IPS-18a (cell line): ENCODE measurements around the gene CCDC73.
"Not testable (repeated sequence)": the region's sequence is repeated elsewhere in the genome, so short reads cannot be mapped to it uniquely, and the experiment has no call there.

Experiments used
- H3K27ac ChIP-seq: one replicate; pipeline ENCODE4 v1.5.1; 2013; ENCODE audit warnings: low read length
- H3K27me3 ChIP-seq: one replicate; pipeline ENCODE4 v1.6.1; 2013; ENCODE audit warnings: mild to moderate bottlenecking, low read length; ENCODE audit not compliant: control insufficient read depth, insufficient read depth
- H3K36me3 ChIP-seq: one replicate; pipeline ENCODE4 v1.6.1; 2013; ENCODE audit warnings: low read depth, low read length; ENCODE audit not compliant: control insufficient read depth
- H3K4me1 ChIP-seq: one replicate; pipeline ENCODE4 v1.6.1; 2013; ENCODE audit warnings: low read depth, low read length; ENCODE audit not compliant: control insufficient read depth
- H3K4me3 ChIP-seq: one replicate; pipeline ENCODE4 v1.5.1; 2013; ENCODE audit warnings: low read length
- H3K9ac ChIP-seq: one replicate; pipeline ENCODE4 v1.6.1; 2013; ENCODE audit warnings: mild to moderate bottlenecking, low read length, moderate library complexity
- H3K9me3 ChIP-seq: one replicate; pipeline ENCODE4 v1.6.1; 2013; ENCODE audit warnings: low read depth, low read length; ENCODE audit not compliant: control insufficient read depth

CCDC73 gene

GRCh38 chr11:32758291-32758690, 36.2 kb downstream of the CCDC73 start:
- Histone ChIP-seq H3K9ac (no peak overlapping the region), H3K27ac (no peak overlapping the region), H3K36me3 (no peaks in the 10 kb centered on the region), H3K4me3 (no peak overlapping the region), H3K4me1 (no peaks in the 10 kb centered on the region), H3K9me3 (peaks cover 3% of the 10 kb centered on the region), H3K27me3 (no peaks in the 10 kb centered on the region)

GRCh38 chr11:32753181-32753580, 41.3 kb downstream of the CCDC73 start:
- H3K4me3 ChIP-seq, H3K36me3 ChIP-seq: not testable (repeated sequence)

GRCh38 chr11:32752001-32752400, 42.5 kb downstream of the CCDC73 start:
- Histone ChIP-seq H3K9me3 (no peaks in the 10 kb centered on the region), H3K36me3 (no peaks in the 10 kb centered on the region), H3K4me1 (no peaks in the 10 kb centered on the region), H3K27ac (no peak overlapping the region), H3K27me3 (no peaks in the 10 kb centered on the region), H3K4me3 (no peak overlapping the region), H3K9ac (no peak overlapping the region)

More at GRCh38 chr11:32753181-32753580, 41.3 kb downstream of the CCDC73 start:
- not testable (repeated sequence) for H3K9me3 ChIP-seq, H3K4me1 ChIP-seq, H3K27ac ChIP-seq, H3K9ac ChIP-seq, H3K27me3 ChIP-seq

- Histone ChIP-seq H3K27me3 (no peaks in the 10 kb centered on the region), H3K36me3 (no peaks in the 10 kb centered on the region), H3K4me1 (no peaks in the 10 kb centered on the region), H3K27ac (no peak overlapping the region), H3K9ac (no peak overlapping the region), H3K4me3 (no peak overlapping the region), H3K9me3 (no peaks in the 10 kb centered on the region)
Measured at GRCh38 chr11:32751381-32751780, 43.1 kb downstream of the CCDC73 start.

- H3K9me3 ChIP-seq = no peaks in the 10 kb centered on the region
- H3K4me1 ChIP-seq = no peaks in the 10 kb centered on the region
- no peak overlapping the region for H3K27ac ChIP-seq
- H3K27me3 ChIP-seq = no peaks in the 10 kb centered on the region
- no peak overlapping the region for H3K4me3 ChIP-seq
- H3K36me3 ChIP-seq = no peaks in the 10 kb centered on the region
- no peak overlapping the region for H3K9ac ChIP-seq
Measured at GRCh38 chr11:32729976-32730375, 64.5 kb downstream of the CCDC73 start.

GRCh38 chr11:32723332-32723731, 71.1 kb downstream of the CCDC73 start:
- H3K9me3 ChIP-seq = no peaks in the 10 kb centered on the region
- H3K36me3 ChIP-seq = no peaks in the 10 kb centered on the region
- H3K9ac ChIP-seq = no peak overlapping the region
- no peak overlapping the region for H3K4me3 ChIP-seq
- no peaks in the 10 kb centered on the region for H3K27me3 ChIP-seq
- H3K27ac ChIP-seq = no peak overlapping the region
- no peaks in the 10 kb centered on the region for H3K4me1 ChIP-seq

GRCh38 chr11:32722255-32722654, 72.2 kb downstream of the CCDC73 start:
- Histone ChIP-seq H3K27ac (no peak overlapping the region), H3K4me3 (no peak overlapping the region), H3K9ac (no peak overlapping the region), H3K9me3 (no peaks in the 10 kb centered on the region), H3K4me1 (no peaks in the 10 kb centered on the region), H3K27me3 (no peaks in the 10 kb centered on the region), H3K36me3 (no peaks in the 10 kb centered on the region)

GRCh38 chr11:32713496-32713895, 81.0 kb downstream of the CCDC73 start:
- Histone ChIP-seq H3K9me3 (no peaks in the 10 kb centered on the region), H3K4me1 (no peaks in the 10 kb centered on the region), H3K36me3 (no peaks in the 10 kb centered on the region), H3K27me3 (no peaks in the 10 kb centered on the region), H3K9ac (no peak overlapping the region), H3K27ac (no peak overlapping the region), H3K4me3 (no peak overlapping the region)

GRCh38 chr11:32708978-32709377, 85.5 kb downstream of the CCDC73 start:
- not testable (repeated sequence) for H3K36me3 ChIP-seq, H3K9me3 ChIP-seq, H3K4me1 ChIP-seq, H3K9ac ChIP-seq, H3K27ac ChIP-seq, H3K27me3 ChIP-seq, H3K4me3 ChIP-seq

- H3K27me3 ChIP-seq = no peaks in the 10 kb centered on the region
- H3K27ac ChIP-seq = no peak overlapping the region
- H3K4me1 ChIP-seq = no peaks in the 10 kb centered on the region
- H3K9ac ChIP-seq = no peak overlapping the region
- no peaks in the 10 kb centered on the region for H3K36me3 ChIP-seq
- no peak overlapping the region for H3K4me3 ChIP-seq
- H3K9me3 ChIP-seq = no peaks in the 10 kb centered on the region
Measured at GRCh38 chr11:32706985-32707741, 87.3 kb downstream of the CCDC73 start.

- no peaks in the 10 kb centered on the region for H3K36me3 ChIP-seq
- no peak overlapping the region for H3K27ac ChIP-seq
- no peak overlapping the region for H3K9ac ChIP-seq
- no peaks in the 10 kb centered on the region for H3K9me3 ChIP-seq
- no peak overlapping the region for H3K4me3 ChIP-seq
- no peaks in the 10 kb centered on the region for H3K27me3 ChIP-seq
- no peaks in the 10 kb centered on the region for H3K4me1 ChIP-seq
Measured at GRCh38 chr11:32705309-32706033, 89.0 kb downstream of the CCDC73 start.

- Histone ChIP-seq H3K9me3 (no peaks in the 10 kb centered on the region), H3K27ac (no peak overlapping the region), H3K27me3 (no peaks in the 10 kb centered on the region), H3K36me3 (no peaks in the 10 kb centered on the region), H3K9ac (no peak overlapping the region), H3K4me1 (no peaks in the 10 kb centered on the region), H3K4me3 (no peak overlapping the region)
Measured at GRCh38 chr11:32704775-32705174, 89.7 kb downstream of the CCDC73 start.
